SK-N-SH (cell line): ENCODE results near the gene GNG12. TPM values are rescaled to one million over a fixed set of nuclear protein-coding genes. Genes with fewer than 3 reads are reported as not detected.

Experiments used
- CTCF ChIA-PET: fragments of 300-600, 350-600 bp; formaldehyde crosslinking; extraction: SDS; loops from one replicate; lab custom pipeline; 2021; lab: Yijun Ruan, JAX
- POLR2A ChIA-PET: fragments of 350-600 bp; sonication (Branson Sonifier 250); formaldehyde crosslinking; extraction: SDS; loops from one replicate; lab custom pipeline; 2020; ENCODE audit warnings: antibody characterized with exemption, inconsistent platforms; lab: Yijun Ruan, JAX
- DNase-seq: peaks from one replicate; pipeline ENCODE4 v3.0.0; 2012
- H2AFZ ChIP-seq: fragments of 200-600 bp; sonication (generic); 2 replicates; pipeline ENCODE4 v1.8.1; 2016; ENCODE audit warnings: antibody characterized with exemption, mild to moderate bottlenecking, low read depth
- H3F3A ChIP-seq: fragments of 200-600 bp; sonication (generic); replicated peaks from 2 replicates; pipeline ENCODE3; 2016; ENCODE audit warnings: antibody characterized with exemption, mild to moderate bottlenecking; ENCODE audit not compliant: insufficient read depth
- H3K27ac ChIP-seq, 2 experiments: fragments of 200-500 bp in 1 of 2; fragments of 200-600 bp in 1 of 2; sonication (Bioruptor generic) in 1 of 2; sonication (generic), shearing (Covaris generic) in 1 of 2; 2 replicates each; pipeline versions ENCODE4 v1.5.1 to v1.6.1; 2014 to 2016; ENCODE audit warnings: low read depth in 2 of 2, inconsistent platforms in 1 of 2, low read length in 1 of 2, mild to moderate bottlenecking in 1 of 2, mixed read lengths in 1 of 2
- H3K27me3 ChIP-seq: fragments of 200-600 bp; sonication (generic), shearing (Covaris generic); 2 replicates; pipeline ENCODE4 v1.6.1; 2016; ENCODE audit warnings: mixed run types; ENCODE audit not compliant: insufficient read depth
- H3K36me3 ChIP-seq, 2 experiments: fragments of 200-500 bp in 1 of 2; fragments of 200-600 bp in 1 of 2; sonication (Bioruptor generic) in 1 of 2; sonication (generic) in 1 of 2; replicated peaks in 1 of 2; 2 replicates each; pipeline versions ENCODE3 to v1.5.1; 2014 to 2016; ENCODE audit warnings: low read length in 1 of 2, mild to moderate bottlenecking in 1 of 2; ENCODE audit not compliant: insufficient read depth in 2 of 2, control insufficient read depth in 1 of 2
- H3K4me1 ChIP-seq, 2 experiments: fragments of 200-500 bp in 1 of 2; fragments of 200-600 bp in 1 of 2; sonication (Bioruptor generic) in 1 of 2; sonication (generic), shearing (Covaris generic) in 1 of 2; 2 replicates each; pipeline versions ENCODE4 v1.5.1 to v1.6.1; 2014 to 2016; ENCODE audit warnings: low read depth in 1 of 2, low read length in 1 of 2, mixed run types in 1 of 2; ENCODE audit not compliant: insufficient read depth in 2 of 2, control insufficient read depth in 1 of 2
- H3K4me2 ChIP-seq: fragments of 200-600 bp; sonication (generic), shearing (Covaris generic); 2 replicates; pipeline ENCODE4 v1.6.1; 2017; ENCODE audit warnings: mixed run types
- H3K4me3 ChIP-seq, 2 experiments: fragments of 200-500 bp in 1 of 2; fragments of 200-600 bp in 1 of 2; sonication (Bioruptor generic) in 1 of 2; sonication (generic), shearing (Covaris generic) in 1 of 2; 2 replicates each; pipeline versions ENCODE4 v1.5.1 to v1.8.1; 2014 to 2016; ENCODE audit warnings: low read depth in 2 of 2, inconsistent platforms in 1 of 2, low read length in 1 of 2, mild to moderate bottlenecking in 1 of 2, mixed read lengths in 1 of 2, moderate library complexity in 1 of 2
- H3K79me2 ChIP-seq: fragments of 200-600 bp; sonication (generic); 2 replicates; pipeline ENCODE4 v1.8.1; 2017; ENCODE audit warnings: mild to moderate bottlenecking; ENCODE audit not compliant: insufficient read depth
- H3K9ac ChIP-seq: fragments of 200-600 bp; sonication (generic); 2 replicates; pipeline ENCODE4 v1.6.1; 2017; ENCODE audit warnings: mixed run types
- H3K9me2 ChIP-seq: fragments of 200-600 bp; sonication (generic); 2 replicates; pipeline ENCODE4 v1.6.1; 2017; ENCODE audit warnings: mixed run types
- H3K9me3 ChIP-seq: fragments of 200-600 bp; sonication (generic); 2 replicates; pipeline ENCODE4 v1.6.1; 2017; ENCODE audit warnings: mixed run types, mild to moderate bottlenecking, moderate library complexity
- H4K20me1 ChIP-seq: fragments of 200-600 bp; sonication (generic); 2 replicates; pipeline ENCODE4 v1.6.1; 2017; ENCODE audit warnings: mild to moderate bottlenecking, mixed run types; ENCODE audit not compliant: insufficient read depth
- FOXJ3 ChIP-seq: sonication (generic); formaldehyde crosslinking; IDR thresholded peaks from 2 replicates; pipeline ENCODE4 v1.5.1; 2020; ENCODE audit warnings: mild to moderate bottlenecking, missing genetic modification reagents
- GABPA ChIP-seq: IDR thresholded peaks from 2 replicates; pipeline ENCODE4 v1.4.0; 2012; ENCODE audit warnings: low read depth, mild to moderate bottlenecking
- GATA2 ChIP-seq: sonication (generic); formaldehyde crosslinking; IDR thresholded peaks from 2 replicates; pipeline ENCODE4 v1.5.0; 2020; ENCODE audit warnings: mild to moderate bottlenecking, missing genetic modification reagents
- RAD21 ChIP-seq: IDR thresholded peaks from 2 replicates; pipeline ENCODE4 v1.6.1; 2012; ENCODE audit warnings: mild to moderate bottlenecking, low read length
- RCOR1 ChIP-seq: fragments of 150-350 bp; IDR thresholded peaks from 2 replicates; pipeline ENCODE4 v1.6.1; 2017; ENCODE audit warnings: antibody characterized with exemption, low read length
- RXRA ChIP-seq: IDR thresholded peaks from 2 replicates; pipeline ENCODE4 v1.4.0; 2012; ENCODE audit warnings: low read depth, mild to moderate bottlenecking, borderline replicate concordance
- TAF1 ChIP-seq: IDR thresholded peaks from 2 replicates; pipeline ENCODE4 v1.6.1; 2012; ENCODE audit warnings: low read depth, mild to moderate bottlenecking, low read length, moderate library complexity, borderline replicate concordance
- TEAD4 ChIP-seq: IDR thresholded peaks from 2 replicates; pipeline ENCODE4 v1.4.0; 2012; ENCODE audit warnings: mild to moderate bottlenecking, borderline replicate concordance; ENCODE audit not compliant: insufficient read depth
- WGBS: methylation state at CpG from one replicate; pipeline ENCODE4 v1.1.6; 2017; ENCODE audit warnings: low lambda C conversion rate; 5-methylcytosine and 5-hydroxymethylcytosine counted together
- polyA plus RNA-seq, 3 experiments: library from polyadenylated mRNA; depleted of rRNA; stranded (reverse); fragments of >200 nt; gene quantifications; 2 replicates each; pipeline ENCODE4 v1.2.3, GENCODE V29; 2012
- TF ChIP-seq, protein P1 (sequence below): IDR thresholded peaks from 2 replicates; pipeline ENCODE4 v1.4.0; 2012; ENCODE audit warnings: low read depth, borderline replicate concordance
- TF ChIP-seq, protein P2 (sequence below): fragments of 200-600 bp; sonication (generic); IDR thresholded peaks from 2 replicates; pipeline ENCODE4 v1.6.1; 2017; ENCODE audit warnings: antibody characterized with exemption, mild to moderate bottlenecking, moderate library complexity
- TF ChIP-seq, protein P3 (sequence below): IDR thresholded peaks from 2 replicates; pipeline ENCODE4 v1.4.0; 2012; ENCODE audit warnings: low read depth, borderline replicate concordance
- TF ChIP-seq, protein P4 (sequence below): fragments of 150-350 bp; IDR thresholded peaks from 2 replicates; pipeline ENCODE4 v1.6.1; 2016; ENCODE audit warnings: mild to moderate bottlenecking, low read depth, low read length
- TF ChIP-seq, protein P5 (sequence below): fragments of 150-350 bp; IDR thresholded peaks from 2 replicates; pipeline ENCODE4 v1.6.1; 2017; ENCODE audit warnings: antibody characterized with exemption, low read length, low read depth, borderline replicate concordance

The GNG12 gene
- polyA plus RNA-seq, 1 of the 3 experiments (the other 2 are of a cell fraction): 41.2 TPM

DNA sequence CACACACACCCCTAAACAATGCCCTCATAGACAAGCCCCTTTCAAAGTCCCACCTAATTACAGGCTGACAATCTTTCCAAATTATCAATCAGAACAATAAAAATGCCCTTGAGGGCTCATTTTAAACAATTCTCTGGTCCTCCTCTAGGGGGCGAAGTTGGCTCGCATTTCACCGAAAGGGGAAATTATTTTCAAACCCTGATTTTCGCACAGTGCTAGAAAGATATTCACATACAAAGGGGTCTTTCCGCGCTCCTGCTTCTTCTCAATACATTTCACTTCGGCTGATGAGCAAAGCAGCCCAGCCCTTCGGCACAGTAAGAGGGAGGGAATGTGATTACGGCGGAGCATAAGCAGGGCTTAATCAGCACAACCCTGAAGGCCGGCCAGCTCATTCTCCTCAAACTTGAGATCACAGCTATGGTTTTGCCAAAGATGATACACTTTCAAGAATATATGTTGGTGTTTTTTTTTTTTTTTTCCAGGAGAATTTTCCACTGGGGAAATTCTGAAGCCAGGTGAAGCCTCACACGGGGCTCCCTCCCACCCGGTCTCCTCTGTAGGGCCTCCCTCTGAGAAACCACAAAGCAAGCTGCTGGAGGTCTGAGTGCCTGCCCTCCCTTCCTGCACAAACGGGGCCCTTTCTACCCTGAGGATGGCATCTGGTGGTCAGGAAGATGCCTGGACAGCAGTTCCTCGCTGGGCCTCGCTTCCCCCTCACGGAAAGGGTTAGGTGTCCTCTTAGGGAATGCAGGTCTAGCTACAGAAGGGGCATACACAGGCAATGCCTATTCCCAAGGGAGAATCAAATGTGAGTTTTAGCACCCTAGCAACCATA is 66.9 kb downstream of the GNG12 start (continued):
- TF ChIP-seq GABPA: no peak
- TF ChIP-seq, protein P1, sequence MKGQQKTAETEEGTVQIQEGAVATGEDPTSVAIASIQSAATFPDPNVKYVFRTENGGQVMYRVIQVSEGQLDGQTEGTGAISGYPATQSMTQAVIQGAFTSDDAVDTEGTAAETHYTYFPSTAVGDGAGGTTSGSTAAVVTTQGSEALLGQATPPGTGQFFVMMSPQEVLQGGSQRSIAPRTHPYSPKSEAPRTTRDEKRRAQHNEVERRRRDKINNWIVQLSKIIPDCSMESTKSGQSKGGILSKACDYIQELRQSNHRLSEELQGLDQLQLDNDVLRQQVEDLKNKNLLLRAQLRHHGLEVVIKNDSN: no peak
- no peak for TF ChIP-seq GATA2 (CRISPR knock-in tag)
- no peak for TF ChIP-seq TAF1
- TF ChIP-seq, protein P2, sequence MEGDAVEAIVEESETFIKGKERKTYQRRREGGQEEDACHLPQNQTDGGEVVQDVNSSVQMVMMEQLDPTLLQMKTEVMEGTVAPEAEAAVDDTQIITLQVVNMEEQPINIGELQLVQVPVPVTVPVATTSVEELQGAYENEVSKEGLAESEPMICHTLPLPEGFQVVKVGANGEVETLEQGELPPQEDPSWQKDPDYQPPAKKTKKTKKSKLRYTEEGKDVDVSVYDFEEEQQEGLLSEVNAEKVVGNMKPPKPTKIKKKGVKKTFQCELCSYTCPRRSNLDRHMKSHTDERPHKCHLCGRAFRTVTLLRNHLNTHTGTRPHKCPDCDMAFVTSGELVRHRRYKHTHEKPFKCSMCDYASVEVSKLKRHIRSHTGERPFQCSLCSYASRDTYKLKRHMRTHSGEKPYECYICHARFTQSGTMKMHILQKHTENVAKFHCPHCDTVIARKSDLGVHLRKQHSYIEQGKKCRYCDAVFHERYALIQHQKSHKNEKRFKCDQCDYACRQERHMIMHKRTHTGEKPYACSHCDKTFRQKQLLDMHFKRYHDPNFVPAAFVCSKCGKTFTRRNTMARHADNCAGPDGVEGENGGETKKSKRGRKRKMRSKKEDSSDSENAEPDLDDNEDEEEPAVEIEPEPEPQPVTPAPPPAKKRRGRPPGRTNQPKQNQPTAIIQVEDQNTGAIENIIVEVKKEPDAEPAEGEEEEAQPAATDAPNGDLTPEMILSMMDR: peak; percentile 91
- TF ChIP-seq, protein P3, sequence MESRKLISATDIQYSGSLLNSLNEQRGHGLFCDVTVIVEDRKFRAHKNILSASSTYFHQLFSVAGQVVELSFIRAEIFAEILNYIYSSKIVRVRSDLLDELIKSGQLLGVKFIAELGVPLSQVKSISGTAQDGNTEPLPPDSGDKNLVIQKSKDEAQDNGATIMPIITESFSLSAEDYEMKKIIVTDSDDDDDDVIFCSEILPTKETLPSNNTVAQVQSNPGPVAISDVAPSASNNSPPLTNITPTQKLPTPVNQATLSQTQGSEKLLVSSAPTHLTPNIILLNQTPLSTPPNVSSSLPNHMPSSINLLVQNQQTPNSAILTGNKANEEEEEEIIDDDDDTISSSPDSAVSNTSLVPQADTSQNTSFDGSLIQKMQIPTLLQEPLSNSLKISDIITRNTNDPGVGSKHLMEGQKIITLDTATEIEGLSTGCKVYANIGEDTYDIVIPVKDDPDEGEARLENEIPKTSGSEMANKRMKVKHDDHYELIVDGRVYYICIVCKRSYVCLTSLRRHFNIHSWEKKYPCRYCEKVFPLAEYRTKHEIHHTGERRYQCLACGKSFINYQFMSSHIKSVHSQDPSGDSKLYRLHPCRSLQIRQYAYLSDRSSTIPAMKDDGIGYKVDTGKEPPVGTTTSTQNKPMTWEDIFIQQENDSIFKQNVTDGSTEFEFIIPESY: no peak
- TF ChIP-seq RXRA: no peak
- TF ChIP-seq, protein P4, sequence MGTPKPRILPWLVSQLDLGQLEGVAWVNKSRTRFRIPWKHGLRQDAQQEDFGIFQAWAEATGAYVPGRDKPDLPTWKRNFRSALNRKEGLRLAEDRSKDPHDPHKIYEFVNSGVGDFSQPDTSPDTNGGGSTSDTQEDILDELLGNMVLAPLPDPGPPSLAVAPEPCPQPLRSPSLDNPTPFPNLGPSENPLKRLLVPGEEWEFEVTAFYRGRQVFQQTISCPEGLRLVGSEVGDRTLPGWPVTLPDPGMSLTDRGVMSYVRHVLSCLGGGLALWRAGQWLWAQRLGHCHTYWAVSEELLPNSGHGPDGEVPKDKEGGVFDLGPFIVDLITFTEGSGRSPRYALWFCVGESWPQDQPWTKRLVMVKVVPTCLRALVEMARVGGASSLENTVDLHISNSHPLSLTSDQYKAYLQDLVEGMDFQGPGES: no peak
- TF ChIP-seq RAD21: peak; percentile 82
- TF ChIP-seq FOXJ3: no peak
- TF ChIP-seq RCOR1: no peak
- TF ChIP-seq TEAD4: no peak
- TF ChIP-seq, all 33 proteins: peak for 6

DNA sequence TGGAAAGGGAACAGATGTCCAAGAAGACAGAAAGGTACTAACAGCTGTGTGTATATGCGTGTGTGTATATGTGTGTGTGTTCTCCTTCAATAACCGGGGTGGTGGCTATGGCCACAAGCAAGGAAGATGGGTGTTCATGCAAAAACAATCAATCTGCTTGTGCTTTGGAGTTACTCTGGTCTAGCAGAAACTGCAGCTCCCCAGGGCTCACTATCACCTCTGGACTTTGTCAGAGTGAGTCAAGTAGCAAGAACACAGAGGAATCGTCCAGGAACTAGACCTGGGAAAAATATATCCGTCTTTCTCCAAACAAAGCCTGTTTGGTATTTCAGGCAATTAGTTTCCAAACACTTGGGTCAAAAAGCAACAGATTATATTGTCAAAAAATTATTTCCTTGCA is 68.6 kb downstream of the GNG12 start:
- Histone ChIP-seq H4K20me1 (no peaks in the 10 kb centered on the region), H3K9me2 (no peaks in the 10 kb centered on the region), H3K9me3 (no peaks in the 10 kb centered on the region), H3K27ac (no peak overlapping the region)
- TF ChIP-seq, protein P5, sequence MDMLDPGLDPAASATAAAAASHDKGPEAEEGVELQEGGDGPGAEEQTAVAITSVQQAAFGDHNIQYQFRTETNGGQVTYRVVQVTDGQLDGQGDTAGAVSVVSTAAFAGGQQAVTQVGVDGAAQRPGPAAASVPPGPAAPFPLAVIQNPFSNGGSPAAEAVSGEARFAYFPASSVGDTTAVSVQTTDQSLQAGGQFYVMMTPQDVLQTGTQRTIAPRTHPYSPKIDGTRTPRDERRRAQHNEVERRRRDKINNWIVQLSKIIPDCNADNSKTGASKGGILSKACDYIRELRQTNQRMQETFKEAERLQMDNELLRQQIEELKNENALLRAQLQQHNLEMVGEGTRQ: no peak
- TF ChIP-seq, all 33 proteins: peak for 0
- DNase-seq: no peak
- Histone ChIP-seq H3K79me2 (peaks cover 63% of the 10 kb centered on the region), H2AFZ (no peak overlapping the region), H3K4me2 (no peak overlapping the region), H3K4me1 (peaks cover 11 to 13% of the 10 kb centered on the region in 2 experiments; a peak in 3 of 4 replicates), H3K9ac (no peak overlapping the region), H3K27me3 (no peaks in the 10 kb centered on the region), H3K36me3 (peaks cover 0 to 12% of the 10 kb centered on the region in 2 experiments), H3K4me3 (no peak overlapping the region), H3F3A (peaks cover 27% of the 10 kb centered on the region)
- POLR2A ChIA-PET: no interaction called here
- 86% methylated on average over 4 of the region's 4 CpGs for WGBS
- CTCF ChIA-PET: interaction anchor here (1.0 to 6.2 kb wide), 18 partner anchors 14 to 557 kb away, joined by 3 to 60 read pairs (median 10); partner anchors contain the start of gene GNG12
